Measurements from ENCODE around the gene ITPR1. TPM values are rescaled to one million over a fixed set of nuclear protein-coding genes. Genes with fewer than 3 reads are reported as not detected.

Gene ITPR1
- total RNA-seq, 1 donor from 2014 or later, result 45.9 TPM

DNA sequence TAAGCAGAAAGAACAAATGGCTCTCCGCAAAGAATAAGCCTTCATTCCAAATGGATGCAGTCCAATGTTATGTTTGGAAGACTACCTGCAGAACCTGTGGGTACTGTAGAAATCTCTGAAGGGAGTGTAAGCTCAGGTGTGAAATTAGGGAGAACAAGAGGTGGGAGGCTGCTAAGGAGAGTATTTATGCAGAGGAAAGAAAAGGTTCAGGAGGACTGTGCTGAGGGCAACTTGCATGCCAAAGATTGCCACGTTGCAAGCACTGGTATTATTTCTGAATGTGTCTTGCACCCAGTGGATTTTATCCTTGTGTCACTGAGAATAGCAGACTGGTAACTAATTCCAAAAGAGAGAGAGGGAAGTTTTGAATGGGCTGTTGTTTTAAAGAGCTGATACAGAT, 144.1 kb downstream of the ITPR1 start:
- Mint-ChIP-seq H3K9me3 (no peaks in the 10 kb centered on the region), H3K4me1 (ENCODE audit: unreplicated experiment) (peaks cover 7% of the 10 kb centered on the region), H3K36me3 (no peaks in the 10 kb centered on the region), H3K27me3 (no peaks in the 10 kb centered on the region), H3K4me3 (no peak overlapping the region), H3K27ac (no peak overlapping the region)
- no peak for DNase-seq (ENCODE audit: extremely low spot score, unreplicated experiment)
- TF ChIP-seq, protein P1, sequence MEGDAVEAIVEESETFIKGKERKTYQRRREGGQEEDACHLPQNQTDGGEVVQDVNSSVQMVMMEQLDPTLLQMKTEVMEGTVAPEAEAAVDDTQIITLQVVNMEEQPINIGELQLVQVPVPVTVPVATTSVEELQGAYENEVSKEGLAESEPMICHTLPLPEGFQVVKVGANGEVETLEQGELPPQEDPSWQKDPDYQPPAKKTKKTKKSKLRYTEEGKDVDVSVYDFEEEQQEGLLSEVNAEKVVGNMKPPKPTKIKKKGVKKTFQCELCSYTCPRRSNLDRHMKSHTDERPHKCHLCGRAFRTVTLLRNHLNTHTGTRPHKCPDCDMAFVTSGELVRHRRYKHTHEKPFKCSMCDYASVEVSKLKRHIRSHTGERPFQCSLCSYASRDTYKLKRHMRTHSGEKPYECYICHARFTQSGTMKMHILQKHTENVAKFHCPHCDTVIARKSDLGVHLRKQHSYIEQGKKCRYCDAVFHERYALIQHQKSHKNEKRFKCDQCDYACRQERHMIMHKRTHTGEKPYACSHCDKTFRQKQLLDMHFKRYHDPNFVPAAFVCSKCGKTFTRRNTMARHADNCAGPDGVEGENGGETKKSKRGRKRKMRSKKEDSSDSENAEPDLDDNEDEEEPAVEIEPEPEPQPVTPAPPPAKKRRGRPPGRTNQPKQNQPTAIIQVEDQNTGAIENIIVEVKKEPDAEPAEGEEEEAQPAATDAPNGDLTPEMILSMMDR (conservative IDR thresholded peaks at IDR 0.05), result no peak

DNA sequence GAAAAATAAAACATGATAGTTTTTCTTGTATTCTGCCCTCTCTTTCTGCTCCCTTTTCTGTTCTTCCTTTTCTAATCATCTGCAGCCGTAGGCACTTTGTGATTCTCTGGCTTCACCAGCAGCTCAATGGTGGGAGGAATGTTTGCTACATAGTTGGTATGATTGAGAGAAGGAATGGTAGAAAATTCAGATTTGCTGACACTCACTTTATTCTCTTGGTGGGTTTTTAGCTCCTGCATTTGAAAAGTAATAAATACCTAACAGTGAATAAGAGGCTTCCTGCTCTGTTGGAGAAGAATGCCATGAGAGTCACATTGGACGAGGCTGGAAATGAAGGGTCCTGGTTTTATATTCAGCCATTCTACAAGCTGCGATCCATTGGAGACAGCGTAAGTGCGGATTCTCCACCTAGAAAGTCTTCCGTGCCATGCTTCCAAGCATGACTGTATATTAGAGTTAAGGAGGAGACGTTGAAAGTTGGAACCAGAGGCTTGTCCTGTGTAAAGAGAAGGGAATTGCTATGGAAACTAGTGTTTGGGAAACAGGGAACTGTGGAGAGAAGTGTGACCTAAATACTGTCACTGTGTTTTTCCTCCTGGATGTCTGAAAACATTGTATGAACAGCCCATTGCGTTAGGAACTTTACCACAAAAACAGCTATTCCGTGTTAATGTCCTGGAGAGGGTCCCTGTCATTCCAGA, 148.9 kb downstream of the ITPR1 start:
- H3K4me3 Mint-ChIP-seq, result no peak overlapping the region
- TF ChIP-seq, protein P1 (conservative IDR thresholded peaks at IDR 0.05), result no peak

DNA sequence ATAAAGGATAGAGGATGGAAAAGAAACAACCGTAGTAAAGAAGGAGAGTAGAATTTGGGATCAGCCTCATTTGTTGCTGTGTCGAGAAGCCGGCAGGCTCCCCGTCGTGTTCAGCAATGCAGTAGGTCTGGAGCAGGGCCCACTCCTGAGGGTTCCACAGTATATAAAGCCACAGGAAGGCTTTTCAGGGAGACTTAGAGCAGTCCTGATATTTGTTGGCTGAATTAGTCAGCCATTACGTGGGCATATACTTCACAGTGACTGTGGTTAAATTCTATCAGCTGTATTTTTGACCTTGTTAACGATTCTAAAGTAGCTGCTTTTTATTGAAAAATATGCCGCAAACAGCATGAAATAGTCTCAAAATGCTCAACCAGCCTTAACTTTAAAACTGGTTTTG, 149.5 kb downstream of the ITPR1 start:
- H3K27me3 Mint-ChIP-seq, result no peaks in the 10 kb centered on the region
- no peak for DNase-seq (ENCODE audit: extremely low spot score, unreplicated experiment)
- TF ChIP-seq, protein P1 (conservative IDR thresholded peaks at IDR 0.05), result no peak

More for the DNA sequence above, 148.9 kb downstream of the ITPR1 start:
- Mint-ChIP-seq H3K9me3 (no peaks in the 10 kb centered on the region), H3K27me3 (no peaks in the 10 kb centered on the region), H3K4me1 (ENCODE audit: unreplicated experiment) (no peaks in the 10 kb centered on the region), H3K36me3 (peaks cover 10% of the 10 kb centered on the region), H3K27ac (no peak overlapping the region)
- DNase-seq (ENCODE audit: extremely low spot score, unreplicated experiment), result no peak

DNA sequence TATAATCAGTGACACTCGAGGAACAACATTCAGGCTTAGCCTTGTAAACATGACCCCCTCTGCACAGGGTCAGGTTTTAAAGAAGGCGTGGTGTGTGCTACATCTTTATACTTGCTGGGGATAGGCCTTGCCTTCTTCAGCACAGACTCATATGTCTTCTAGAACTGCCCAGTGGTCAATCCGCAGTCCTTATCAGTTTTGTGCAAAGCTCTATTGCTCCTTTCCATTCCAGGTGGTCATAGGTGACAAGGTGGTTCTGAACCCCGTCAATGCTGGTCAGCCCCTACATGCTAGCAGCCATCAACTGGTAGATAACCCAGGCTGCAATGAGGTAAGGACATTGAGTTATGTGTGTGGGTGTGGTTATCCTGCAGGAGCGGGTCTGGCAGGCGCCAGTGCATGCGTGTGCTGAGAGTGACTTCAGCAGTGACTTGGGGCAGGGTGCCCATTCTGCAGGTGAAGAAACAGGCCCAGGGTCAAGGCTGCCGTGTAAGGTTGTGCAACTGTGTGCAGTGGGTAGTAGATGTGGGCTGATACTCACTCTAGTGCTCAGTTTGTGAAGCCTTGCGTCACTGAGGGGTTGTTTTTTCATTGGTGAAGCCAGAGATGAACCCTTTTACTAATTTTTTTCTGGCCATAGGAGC, 150.9 kb downstream of the ITPR1 start:
- no peaks in the 10 kb centered on the region for H3K27me3 Mint-ChIP-seq
- H3K9me3 Mint-ChIP-seq, result no peaks in the 10 kb centered on the region
- TF ChIP-seq, protein P1 (conservative IDR thresholded peaks at IDR 0.05), result no peak
- no peak overlapping the region for H3K27ac Mint-ChIP-seq
- H3K4me1 Mint-ChIP-seq (ENCODE audit: unreplicated experiment), result no peaks in the 10 kb centered on the region
- H3K36me3 Mint-ChIP-seq, result peaks cover 13% of the 10 kb centered on the region
- no peak for DNase-seq (ENCODE audit: extremely low spot score, unreplicated experiment)
- no peak overlapping the region for H3K4me3 Mint-ChIP-seq

More for the DNA sequence above, 149.5 kb downstream of the ITPR1 start:
- no peak overlapping the region for H3K4me3 Mint-ChIP-seq
- H3K4me1 Mint-ChIP-seq (ENCODE audit: unreplicated experiment), result no peaks in the 10 kb centered on the region
- no peak overlapping the region for H3K27ac Mint-ChIP-seq
- H3K36me3 Mint-ChIP-seq, result peaks cover 13% of the 10 kb centered on the region
- H3K9me3 Mint-ChIP-seq, result no peaks in the 10 kb centered on the region

DNA sequence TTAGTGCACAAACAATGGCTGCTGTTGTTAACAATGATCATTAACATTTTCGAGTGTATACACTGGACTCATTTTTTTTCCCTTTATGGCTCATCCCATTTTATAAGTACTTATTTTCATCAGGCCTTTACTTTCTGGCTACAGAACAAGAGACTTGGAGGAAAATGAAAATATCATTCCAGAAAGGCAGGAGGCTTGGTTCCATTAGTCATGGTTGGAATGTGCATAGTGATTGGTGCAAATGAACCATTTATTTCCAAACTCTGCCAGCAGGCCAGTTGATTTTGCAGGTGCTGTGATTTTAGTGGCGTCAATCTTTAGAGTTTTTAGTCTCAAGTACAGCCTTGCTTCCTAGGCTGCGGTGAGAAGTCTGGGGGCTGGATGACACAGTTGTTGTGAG, 151.8 kb downstream of the ITPR1 start:
- H3K27ac Mint-ChIP-seq, result no peak overlapping the region
- H3K4me1 Mint-ChIP-seq (ENCODE audit: unreplicated experiment), result no peaks in the 10 kb centered on the region
- H3K27me3 Mint-ChIP-seq, result no peaks in the 10 kb centered on the region
- no peak overlapping the region for H3K4me3 Mint-ChIP-seq
- H3K9me3 Mint-ChIP-seq, result no peaks in the 10 kb centered on the region
- H3K36me3 Mint-ChIP-seq, result peaks cover 21% of the 10 kb centered on the region
- TF ChIP-seq, protein P1 (conservative IDR thresholded peaks at IDR 0.05), result no peak
- no peak for DNase-seq (ENCODE audit: extremely low spot score, unreplicated experiment)

Data from type B pancreatic cell (in vitro differentiated cells).